Frontal cortex (tissue), 4 donors: ENCODE measurements around the gene TSEN54. TPM values are rescaled to one million over a fixed set of nuclear protein-coding genes. Genes with fewer than 3 reads are reported as not detected.

Experiments
- DNase-seq, 2 donors: peaks; one replicate each; pipeline ENCODE4 v3.0.0; 2012; ENCODE audit warnings: low spot score in 2 of 2
- FAIRE-seq: peaks from 2 replicates; lab custom pipeline; 2012; peaks lifted over from hg19 to GRCh38; lab: Jason Lieb, UNC
- total RNA-seq: library from RNA; depleted of rRNA; stranded (reverse); fragments of >200 nt; gene quantifications from one replicate; pipeline ENCODE4 v1.2.3, GENCODE V29; 2014
- donor health status: control.
- donor health status: control.
- donor health status: control.

Gene TSEN54
- total RNA-seq, 1 donor from 2014 or later: 11.4 TPM

GRCh38 chr17:75535871-75536270, 19.5 kb downstream of the TSEN54 start:
- DNase-seq: no peak
- no peak for FAIRE-seq

DNA sequence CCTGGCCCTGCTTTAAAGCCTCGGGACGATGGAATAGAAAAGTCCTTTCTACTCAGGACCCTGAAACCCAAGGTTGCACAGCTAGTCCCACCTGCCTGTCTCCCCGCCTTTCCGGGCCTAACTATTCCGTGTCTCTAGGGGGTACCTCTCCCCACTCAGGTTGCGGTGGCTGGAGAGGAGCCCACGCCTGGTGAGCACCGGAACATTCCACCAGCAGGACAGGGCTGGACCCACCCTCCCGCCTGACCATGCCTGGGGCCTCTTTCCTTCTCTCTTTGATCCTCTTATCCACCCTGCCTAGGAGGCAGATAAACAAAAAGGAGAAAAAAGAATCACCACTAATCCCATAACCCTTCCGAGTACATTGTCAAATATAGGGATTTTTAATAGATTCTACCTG, 20.0 kb downstream of the TSEN54 start:
- no peak for FAIRE-seq

GRCh38 chr17:75539967-75540729, 23.8 kb downstream of the TSEN54 start:
- FAIRE-seq (no peak), DNase-seq (no peak)

More for the DNA sequence above, 20.0 kb downstream of the TSEN54 start:
- DNase-seq: no peak

DNA sequence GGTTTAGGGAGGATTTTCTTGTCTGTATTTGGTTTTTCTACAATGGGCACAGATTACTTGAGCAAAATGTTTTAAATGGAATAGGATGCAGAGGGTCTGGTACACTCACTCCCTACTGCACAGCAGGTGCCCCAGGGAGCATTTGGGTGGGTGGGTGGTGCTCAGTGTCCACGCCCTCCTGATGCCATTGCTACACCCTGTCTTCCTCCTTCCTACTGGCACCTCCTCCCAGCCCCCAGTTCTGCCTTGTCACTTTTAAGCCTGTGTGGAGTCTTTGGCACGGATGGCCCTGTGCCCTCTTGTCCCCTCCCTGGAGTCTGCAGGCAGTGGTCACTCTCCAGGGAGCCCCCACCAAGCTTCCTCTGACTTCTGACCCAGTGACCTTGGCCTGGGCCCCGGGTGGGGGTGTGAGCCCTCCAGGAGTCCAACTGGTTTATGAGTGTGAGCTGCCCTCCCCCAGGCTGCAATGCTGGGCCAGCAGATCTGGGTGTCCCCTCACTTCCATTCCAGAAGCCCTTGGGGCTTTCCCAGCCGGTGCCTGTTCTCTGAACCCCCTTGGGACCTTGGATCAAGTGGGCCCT, 24.7 kb downstream of the TSEN54 start:
- FAIRE-seq: no peak

GRCh38 chr17:75542229-75542628, 25.9 kb downstream of the TSEN54 start:
- FAIRE-seq: no peak
- DNase-seq: no peak

More for the DNA sequence above, 24.7 kb downstream of the TSEN54 start:
- DNase-seq: no peak

DNA sequence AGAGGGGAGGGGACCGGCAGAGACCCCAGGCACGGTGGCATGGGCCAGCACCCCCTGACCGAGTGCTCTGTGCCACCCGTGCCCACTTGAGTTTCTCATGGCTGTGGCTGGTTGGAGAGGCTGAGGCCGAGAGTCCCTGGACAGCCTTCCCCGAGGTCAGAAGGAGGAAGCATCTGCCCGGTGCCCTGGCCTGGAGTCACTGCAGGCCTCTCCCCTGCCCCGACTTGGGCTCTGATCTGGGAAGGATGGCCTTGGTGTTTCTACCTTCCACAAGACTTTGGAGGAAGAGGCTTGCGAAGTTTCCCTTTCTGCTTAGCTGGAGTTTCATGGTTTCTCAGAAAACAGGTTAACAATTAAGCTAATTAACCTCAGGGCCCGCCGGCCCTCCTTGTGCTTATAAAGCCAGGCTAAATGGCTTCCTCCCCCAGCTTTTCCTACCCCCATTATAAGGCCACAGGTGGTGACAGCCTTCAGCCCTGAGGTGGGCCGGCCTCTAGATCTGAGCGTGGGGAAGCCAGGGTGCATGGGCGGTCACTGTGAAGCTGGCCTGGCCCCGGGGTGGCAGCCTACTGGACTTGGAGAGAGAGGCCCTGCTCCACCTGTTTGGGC, 26.5 kb downstream of the TSEN54 start:
- FAIRE-seq (no peak), DNase-seq (no peak)

DNA sequence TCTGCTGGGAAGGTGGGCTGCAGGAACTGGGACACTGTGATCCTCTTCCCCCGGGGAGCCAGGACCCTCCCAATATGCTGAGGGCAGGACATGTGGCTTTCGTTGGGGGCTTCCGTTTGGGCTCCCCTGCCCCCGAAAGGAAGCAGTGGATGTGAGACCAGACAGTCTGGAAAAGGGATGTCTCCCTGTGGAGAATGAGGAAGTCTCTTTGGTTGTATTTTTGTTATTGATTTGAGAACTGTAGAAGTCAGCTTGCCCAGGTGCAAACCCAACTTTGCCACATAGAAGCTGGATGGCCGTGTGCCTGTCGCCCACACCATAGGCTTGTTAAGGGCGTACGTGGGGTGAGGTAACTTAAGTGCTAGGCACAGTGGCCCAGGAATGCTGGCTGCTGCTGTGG, 27.9 kb downstream of the TSEN54 start:
- FAIRE-seq: no peak

GRCh38 chr17:75546181-75546580, 29.9 kb downstream of the TSEN54 start:
- FAIRE-seq (no peak), DNase-seq (no peak)

More for the DNA sequence above, 27.9 kb downstream of the TSEN54 start:
- DNase-seq: no peak

DNA sequence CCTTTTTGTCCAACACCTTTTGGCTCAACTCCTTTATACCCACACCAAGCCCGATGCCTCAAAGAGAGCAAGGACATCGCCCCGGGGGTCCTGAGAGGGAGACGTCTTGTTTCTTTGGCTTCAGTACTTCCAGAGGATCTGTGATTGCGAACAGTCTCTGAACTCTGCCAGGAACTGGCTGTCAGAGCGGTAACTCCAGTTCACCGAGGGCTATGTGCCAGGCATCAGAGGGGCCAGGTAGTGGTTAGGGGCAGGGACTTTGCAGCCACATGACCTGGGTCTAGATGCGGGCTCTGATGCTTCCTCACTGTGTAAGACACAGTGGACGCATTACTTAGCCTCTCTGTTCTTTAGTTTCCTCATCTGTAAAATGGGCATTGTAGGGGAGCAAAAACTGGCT, 30.8 kb downstream of the TSEN54 start:
- FAIRE-seq: no peak
- no peak for DNase-seq

DNA sequence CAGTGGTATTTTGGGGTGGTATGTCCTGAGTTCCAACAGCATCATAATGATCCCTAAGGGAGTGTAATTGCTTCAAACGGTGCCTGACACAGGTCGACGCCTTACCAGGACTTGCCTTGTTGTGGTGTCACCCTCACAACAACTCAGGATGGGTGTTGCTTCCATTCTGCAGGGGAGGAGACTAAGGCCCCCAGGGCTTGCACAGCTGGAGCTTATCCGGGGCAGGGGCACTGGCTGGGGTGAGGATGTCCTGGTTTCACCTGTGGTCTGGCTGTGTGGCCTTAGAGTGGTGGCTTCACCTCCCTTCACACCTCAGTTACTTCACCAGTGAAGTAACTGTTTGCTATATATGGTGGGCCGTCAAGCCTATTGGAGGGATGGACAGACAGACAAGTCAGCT, 32.5 kb downstream of the TSEN54 start:
- FAIRE-seq: no peak
- no peak for DNase-seq

GRCh38 chr17:75549246-75550138, 33.2 kb downstream of the TSEN54 start:
- FAIRE-seq (no peak), DNase-seq (no peak)

DNA sequence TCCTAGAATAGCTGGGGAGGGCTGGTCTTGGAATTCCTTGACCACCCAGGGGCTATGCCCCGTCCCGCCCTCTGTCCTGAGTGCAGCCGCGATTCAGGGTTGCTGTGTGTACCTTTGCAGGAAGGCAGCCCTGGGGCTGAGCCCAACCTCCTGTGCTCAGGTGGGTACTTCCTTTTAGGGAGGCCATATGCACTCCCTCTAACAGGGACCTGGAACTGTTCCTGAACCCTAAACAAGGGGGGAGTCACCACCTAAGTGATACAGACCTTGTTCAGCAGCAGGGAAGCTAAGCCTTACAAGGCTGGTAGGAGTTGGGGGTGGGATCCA, 33.8 kb downstream of the TSEN54 start:
- FAIRE-seq: no peak
- DNase-seq: no peak

GRCh38 chr17:75551266-75551665, 34.9 kb downstream of the TSEN54 start:
- FAIRE-seq: no peak
- DNase-seq: no peak

DNA sequence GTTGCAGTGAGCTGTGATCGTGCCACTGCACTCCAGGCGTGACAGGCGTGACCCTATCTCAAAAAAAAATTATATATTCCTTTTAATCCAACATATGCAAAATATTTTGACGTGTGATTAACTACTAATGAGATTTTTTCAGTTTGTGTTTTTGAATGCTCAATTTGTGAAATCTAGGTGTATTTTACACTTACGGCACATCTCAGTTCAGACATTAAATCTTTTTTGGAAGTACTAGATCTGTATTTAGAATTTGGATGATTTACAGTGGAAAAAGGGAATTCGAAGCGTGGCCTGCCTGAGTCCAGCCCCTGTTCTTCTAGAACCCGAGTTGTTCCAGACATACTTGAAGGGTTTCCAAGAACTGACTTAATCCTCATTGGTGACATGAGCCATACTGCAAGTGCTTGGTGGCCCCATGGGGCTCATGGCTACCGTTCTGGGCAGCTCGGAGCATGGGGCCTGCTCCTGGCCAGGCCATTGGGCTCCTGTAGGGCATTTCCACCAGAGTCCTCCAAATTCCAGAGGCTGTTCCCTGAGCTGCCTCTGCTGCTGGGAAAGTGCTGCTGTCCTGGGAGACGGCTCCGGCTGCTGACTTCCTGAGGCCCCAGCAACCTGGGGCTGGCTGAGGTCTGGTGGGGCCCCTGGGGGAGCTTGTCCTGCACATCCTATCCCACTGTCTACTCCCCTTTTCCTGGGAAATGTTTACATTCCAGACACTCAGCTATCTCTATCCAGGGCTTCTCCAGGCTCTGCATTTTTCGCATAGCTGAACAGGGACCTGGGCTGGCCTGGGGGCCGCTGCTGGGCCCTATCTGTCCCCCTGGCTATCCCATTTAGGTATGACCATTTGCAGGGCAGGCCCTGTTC, 36.3 kb downstream of the TSEN54 start:
- FAIRE-seq: no peak
- no peak for DNase-seq

DNA sequence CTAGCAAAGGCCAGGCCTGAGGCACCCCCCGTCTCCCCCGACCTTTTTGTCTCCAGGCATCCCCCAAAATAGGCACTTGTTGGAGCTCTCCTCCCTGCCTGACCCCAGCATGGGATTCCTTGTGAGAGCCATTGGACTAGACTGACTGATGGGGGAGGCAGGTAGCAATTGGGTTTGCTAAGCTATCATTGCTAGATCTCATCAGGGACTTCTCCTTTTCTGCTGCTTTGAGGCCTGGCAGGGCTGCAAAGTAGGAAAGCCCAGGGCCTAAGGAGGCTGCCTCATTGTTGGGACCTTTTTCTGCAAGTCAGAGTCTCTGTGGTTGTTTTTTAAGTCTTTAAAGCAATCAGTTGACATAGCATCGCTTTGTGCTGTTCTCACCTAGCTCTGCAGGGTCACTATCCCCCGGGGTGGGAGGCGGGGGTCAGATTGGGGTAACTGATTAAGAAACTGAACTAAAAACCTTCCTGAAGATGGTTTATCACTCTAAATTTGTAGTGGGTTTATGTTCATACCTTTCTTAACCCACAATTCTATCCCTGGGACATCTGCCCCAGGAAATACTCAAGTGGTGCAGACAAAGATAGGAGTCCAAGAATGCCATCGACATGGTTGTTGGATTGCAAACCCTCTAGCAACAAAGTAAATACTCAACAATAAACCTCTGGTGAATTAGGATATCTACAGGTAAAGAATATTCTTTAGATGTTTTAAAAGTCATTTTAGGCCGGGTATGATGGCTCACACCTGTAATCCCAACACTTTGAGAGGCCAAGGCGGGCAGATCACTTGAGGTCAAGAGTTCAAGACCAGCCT, 37.2 kb downstream of the TSEN54 start:
- DNase-seq (no peak), FAIRE-seq (no peak)

GRCh38 chr17:75555679-75556153, 39.4 kb downstream of the TSEN54 start:
- DNase-seq: no peak
- FAIRE-seq: no peak

DNA sequence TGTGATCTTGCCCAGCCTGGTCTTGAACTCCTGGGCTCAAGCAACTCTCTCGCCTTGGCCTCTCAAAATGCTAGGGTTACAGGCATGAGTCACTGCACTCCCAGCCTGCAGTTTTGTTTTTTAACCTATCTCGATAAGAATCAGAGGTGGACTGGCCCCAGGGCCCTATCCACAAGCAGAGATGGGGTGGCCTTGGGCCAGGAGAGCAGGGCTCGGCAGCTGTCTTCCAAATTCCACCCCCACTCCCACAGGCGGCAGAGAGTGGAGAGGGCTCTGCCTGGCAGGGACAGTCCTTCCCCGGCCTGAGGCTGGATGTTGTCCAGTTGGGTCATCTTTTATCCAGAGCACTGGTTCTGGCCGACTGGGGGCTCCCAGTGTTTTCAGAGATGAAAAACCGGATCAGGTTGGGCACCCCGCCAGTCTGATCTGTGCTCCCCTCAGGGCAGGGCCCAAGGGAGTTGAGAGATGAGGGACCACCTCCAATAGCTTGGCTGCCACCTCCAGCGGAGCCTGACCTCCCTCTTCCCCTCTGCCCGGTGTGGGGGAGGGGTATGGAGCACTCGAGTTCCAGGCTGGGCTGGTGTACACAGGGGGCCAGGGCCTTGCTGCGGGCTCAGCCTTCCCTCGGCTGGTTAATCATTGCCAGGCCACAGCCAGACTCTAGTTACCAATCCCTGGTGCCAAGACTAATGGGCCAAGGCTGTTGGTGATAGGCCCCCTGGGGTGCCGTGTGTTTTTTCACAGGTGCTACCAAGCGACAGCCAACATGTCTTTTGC, 40.9 kb downstream of the TSEN54 start:
- FAIRE-seq (no peak), DNase-seq (peak; percentile 69 to 75)
